ENCODE measurements around the gene ZNF764.

DNA sequence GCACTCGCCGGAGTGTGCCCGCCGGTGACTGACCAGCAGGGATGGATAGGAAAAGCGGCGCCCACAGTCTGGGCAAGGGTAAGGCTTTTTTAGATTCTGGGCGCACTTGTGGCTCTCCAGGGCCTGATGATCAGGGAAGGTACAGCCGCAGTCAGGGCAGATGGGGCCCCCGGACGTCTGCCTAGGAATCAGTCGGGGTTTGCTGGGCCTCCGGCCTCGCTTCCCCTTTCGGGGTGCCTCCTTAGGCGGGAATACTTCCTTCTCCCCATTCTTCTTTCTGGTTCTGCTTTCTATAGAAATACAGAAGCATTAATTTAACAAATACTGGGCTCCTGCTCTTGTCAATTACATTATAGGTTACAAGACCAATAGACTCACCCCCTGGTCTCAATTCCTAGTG lies 47.0 kb upstream of the ZNF764 start:
- TF ChIP-seq EP300 (IDR thresholded peaks at IDR 0.05) = no peak
- TF ChIP-seq, protein P1, sequence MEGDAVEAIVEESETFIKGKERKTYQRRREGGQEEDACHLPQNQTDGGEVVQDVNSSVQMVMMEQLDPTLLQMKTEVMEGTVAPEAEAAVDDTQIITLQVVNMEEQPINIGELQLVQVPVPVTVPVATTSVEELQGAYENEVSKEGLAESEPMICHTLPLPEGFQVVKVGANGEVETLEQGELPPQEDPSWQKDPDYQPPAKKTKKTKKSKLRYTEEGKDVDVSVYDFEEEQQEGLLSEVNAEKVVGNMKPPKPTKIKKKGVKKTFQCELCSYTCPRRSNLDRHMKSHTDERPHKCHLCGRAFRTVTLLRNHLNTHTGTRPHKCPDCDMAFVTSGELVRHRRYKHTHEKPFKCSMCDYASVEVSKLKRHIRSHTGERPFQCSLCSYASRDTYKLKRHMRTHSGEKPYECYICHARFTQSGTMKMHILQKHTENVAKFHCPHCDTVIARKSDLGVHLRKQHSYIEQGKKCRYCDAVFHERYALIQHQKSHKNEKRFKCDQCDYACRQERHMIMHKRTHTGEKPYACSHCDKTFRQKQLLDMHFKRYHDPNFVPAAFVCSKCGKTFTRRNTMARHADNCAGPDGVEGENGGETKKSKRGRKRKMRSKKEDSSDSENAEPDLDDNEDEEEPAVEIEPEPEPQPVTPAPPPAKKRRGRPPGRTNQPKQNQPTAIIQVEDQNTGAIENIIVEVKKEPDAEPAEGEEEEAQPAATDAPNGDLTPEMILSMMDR (IDR thresholded peaks at IDR 0.05) = no peak

All from ovary (tissue), 3 donors.